Endothelial cell of umbilical vein (primary cell): ENCODE data around the gene NFS1. TPM values are rescaled to one million over a fixed set of nuclear protein-coding genes. Genes with fewer than 3 reads are reported as not detected.

Experiments
- BruUV-seq: library from RNA; stranded (reverse); fragments of 400-500 nt; replicated peaks from 2 replicates; lab custom pipeline; 2021; lab: Mats Ljungman, UMichigan
- CTCF ChIA-PET: fragments of 300-600, 350-600 bp; sonication (Branson Sonifier 250); formaldehyde crosslinking; loops from one replicate; lab custom pipeline; 2021; ENCODE audit warnings: antibody characterized with exemption, inconsistent platforms; lab: Charles Lee
- POLR2A ChIA-PET: fragments of 300-600, 350-600 bp; sonication (Branson Sonifier 250); formaldehyde crosslinking; loops from one replicate; lab custom pipeline; 2021; ENCODE audit warnings: antibody characterized with exemption, inconsistent platforms; lab: Charles Lee
- DNase-seq: peaks from one replicate; pipeline ENCODE4 v3.0.0-alpha.2; 2011; ENCODE audit warnings: low read depth, low spot score
- FAIRE-seq: peaks from 2 replicates; lab custom pipeline; 2011; peaks lifted over from hg19 to GRCh38; lab: Jason Lieb, UNC
- H2AFZ ChIP-seq: 2 replicates; pipeline ENCODE4 v1.6.0; 2012; ENCODE audit warnings: low read depth, low read length, control low read depth, inconsistent platforms
- H3K27ac ChIP-seq: 2 replicates; pipeline ENCODE4 v1.5.1; 2011; ENCODE audit warnings: low read depth, mild to moderate bottlenecking, control low read depth, low read length, moderate library complexity; ENCODE audit not compliant: insufficient read depth
- H3K27me3 ChIP-seq, 2 experiments: 2 replicates each; pipeline versions ENCODE4 v1.6.0 to v1.6.1; 2011; ENCODE audit warnings: low read length in 2 of 2, mixed read lengths in 1 of 2; ENCODE audit not compliant: control insufficient read depth in 2 of 2, insufficient read depth in 2 of 2
- H3K36me3 ChIP-seq, 2 experiments: 2 replicates in 1 of 2; 3 replicates in 1 of 2; pipeline ENCODE4 v1.5.1; 2011; ENCODE audit warnings: low read length in 2 of 2, mild to moderate bottlenecking in 1 of 2, moderate library complexity in 1 of 2; ENCODE audit not compliant: control insufficient read depth in 2 of 2, insufficient read depth in 2 of 2; ENCODE audit errors: extremely low read depth in 1 of 2
- H3K4me1 ChIP-seq: 3 replicates; pipeline ENCODE4 v1.5.1; 2011; ENCODE audit warnings: mild to moderate bottlenecking, low read length; ENCODE audit not compliant: control insufficient read depth, insufficient read depth; ENCODE audit errors: extremely low read depth
- H3K4me2 ChIP-seq: 2 replicates; pipeline ENCODE4 v1.6.1; 2011; ENCODE audit warnings: low read length, control low read depth, mixed read lengths; ENCODE audit not compliant: insufficient read depth
- H3K4me3 ChIP-seq, 3 experiments: fragments of 200-600 bp in 1 of 3; sonication (generic), shearing (Covaris generic) in 1 of 3; replicated peaks in 1 of 3; 2 replicates each; pipeline ENCODE4 v1.5.1; 2011 to 2016; ENCODE audit warnings: control low read depth in 3 of 3, low read length in 3 of 3, mild to moderate bottlenecking in 2 of 3, inconsistent platforms in 1 of 3, low read depth in 1 of 3, moderate library complexity in 1 of 3; ENCODE audit not compliant: insufficient read depth in 1 of 3
- H3K79me2 ChIP-seq: 2 replicates; pipeline ENCODE4 v1.6.0; 2012; ENCODE audit warnings: low read length, inconsistent platforms; ENCODE audit not compliant: control insufficient read depth, insufficient read depth
- H3K9ac ChIP-seq: replicated peaks from 2 replicates; pipeline ENCODE3; 2011; ENCODE audit warnings: low read length, control low read depth; ENCODE audit not compliant: insufficient read depth; ENCODE audit errors: extremely low read depth
- H3K9me1 ChIP-seq: replicated peaks from 3 replicates; pipeline ENCODE4 v1.6.0; 2011; ENCODE audit warnings: mild to moderate bottlenecking, low read length; ENCODE audit not compliant: control insufficient read depth, insufficient read depth; ENCODE audit errors: extremely low read depth
- H3K9me3 ChIP-seq: replicated peaks from 2 replicates; pipeline ENCODE4 v1.5.1; 2012; ENCODE audit warnings: low read length, inconsistent platforms; ENCODE audit not compliant: control insufficient read depth, insufficient read depth
- H4K20me1 ChIP-seq: replicated peaks from 2 replicates; pipeline ENCODE3; 2011; ENCODE audit warnings: mild to moderate bottlenecking, low read length; ENCODE audit not compliant: control insufficient read depth, insufficient read depth; ENCODE audit errors: extremely low read depth
- GATA2 ChIP-seq: IDR thresholded peaks from 2 replicates; pipeline ENCODE4 v1.7.0; 2011; ENCODE audit warnings: low read depth, mild to moderate bottlenecking, moderate library complexity, mixed read lengths, low read length; ENCODE audit not compliant: insufficient read length, insufficient read depth
- MYC ChIP-seq: IDR thresholded peaks from one replicate; pipeline ENCODE4 v1.6.1; 2011; ENCODE audit warnings: mild to moderate bottlenecking, low read depth, low read length
- dilution Hi-C: fragments of 300-500 bp; cut with MboI; formaldehyde crosslinking; loops from one replicate; pipeline ENCODE4 v1.15.0; 2019; ENCODE audit warnings: low sequenced_read_pairs; ENCODE audit not compliant: extremely low pct_ligation_motif_present
- intact Hi-C: fragments of 100-400 bp; cut with micrococcal nuclease; formaldehyde crosslinking; loops from one replicate; pipeline ENCODE4 v1.10.0; 2022
- polyA plus RNA-seq, 4 experiments: library from polyadenylated mRNA; depleted of rRNA in 3 of 4; stranded (reverse) in 3 of 4; unstranded in 1 of 4; fragments of >200 nt; gene quantifications; 2 replicates each; pipeline versions ENCODE4 v1.2.1 to v1.2.3, GENCODE V29; 2011 to 2012; ENCODE audit warnings: missing spikeins in 1 of 4
- total RNA-seq: library from RNA; stranded (reverse); gene quantifications from 2 replicates; pipeline ENCODE4 v1.2.3, GENCODE V29; 2021
- TF ChIP-seq, protein P1 (sequence below): IDR thresholded peaks from 2 replicates; pipeline ENCODE4 v1.6.1; 2011; ENCODE audit not compliant: insufficient read depth, insufficient read length
- TF ChIP-seq, protein P2 (sequence below), 2 donors: IDR thresholded peaks; 1 replicate in 1 of 2; 2 replicates in 1 of 2; pipeline ENCODE4 v1.5.1; 2011; ENCODE audit warnings: low read length in 2 of 2, mild to moderate bottlenecking in 2 of 2, moderate library complexity in 2 of 2, control low read depth in 1 of 2, inconsistent platforms in 1 of 2, low read depth in 1 of 2; ENCODE audit not compliant: insufficient read depth in 1 of 2; ENCODE audit errors: extremely low read depth in 1 of 2

NFS1 gene
- total and polyA plus RNA-seq, 2 donors (not counting 3 experiments of a cell fraction or from before 2014, with no cell fraction given): 25.1 to 28.4 TPM

DNA sequence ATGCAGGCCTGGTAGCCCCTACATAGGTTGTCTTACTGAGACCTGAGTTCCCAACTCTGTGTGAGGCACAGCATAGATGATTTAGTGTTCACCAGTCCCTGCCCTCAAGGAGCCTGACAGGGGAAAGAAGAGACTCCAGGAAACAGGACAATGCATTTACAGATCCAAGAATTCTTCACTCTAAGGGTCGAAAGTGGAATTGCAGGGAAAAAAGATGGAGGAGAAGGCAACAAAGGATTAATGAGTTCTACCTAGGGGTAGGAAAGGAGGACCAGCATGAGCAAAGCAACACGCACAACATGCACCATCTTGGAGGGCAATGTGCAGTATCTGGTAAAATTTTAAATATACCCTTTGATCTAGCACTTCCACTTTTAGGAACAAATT, 77.6 kb downstream of the NFS1 start:
- Histone ChIP-seq H3K79me2 (no peaks in the 10 kb centered on the region), H4K20me1 (no peaks in the 10 kb centered on the region), H3K9me1 (no peaks in the 10 kb centered on the region), H3K9ac (no peak overlapping the region), H2AFZ (no peak overlapping the region), H3K4me3 (no peak overlapping the region), H3K36me3 (peaks cover 0 to 14% of the 10 kb centered on the region in 2 experiments), H3K9me3 (no peaks in the 10 kb centered on the region), H3K4me1 (peaks cover 20% of the 10 kb centered on the region), H3K27me3 (no peaks in the 10 kb centered on the region), H3K27ac (no peak overlapping the region), H3K4me2 (no peak overlapping the region)
- TF ChIP-seq, protein P1, sequence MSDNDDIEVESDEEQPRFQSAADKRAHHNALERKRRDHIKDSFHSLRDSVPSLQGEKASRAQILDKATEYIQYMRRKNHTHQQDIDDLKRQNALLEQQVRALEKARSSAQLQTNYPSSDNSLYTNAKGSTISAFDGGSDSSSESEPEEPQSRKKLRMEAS: no peak
- TF ChIP-seq, protein P2, sequence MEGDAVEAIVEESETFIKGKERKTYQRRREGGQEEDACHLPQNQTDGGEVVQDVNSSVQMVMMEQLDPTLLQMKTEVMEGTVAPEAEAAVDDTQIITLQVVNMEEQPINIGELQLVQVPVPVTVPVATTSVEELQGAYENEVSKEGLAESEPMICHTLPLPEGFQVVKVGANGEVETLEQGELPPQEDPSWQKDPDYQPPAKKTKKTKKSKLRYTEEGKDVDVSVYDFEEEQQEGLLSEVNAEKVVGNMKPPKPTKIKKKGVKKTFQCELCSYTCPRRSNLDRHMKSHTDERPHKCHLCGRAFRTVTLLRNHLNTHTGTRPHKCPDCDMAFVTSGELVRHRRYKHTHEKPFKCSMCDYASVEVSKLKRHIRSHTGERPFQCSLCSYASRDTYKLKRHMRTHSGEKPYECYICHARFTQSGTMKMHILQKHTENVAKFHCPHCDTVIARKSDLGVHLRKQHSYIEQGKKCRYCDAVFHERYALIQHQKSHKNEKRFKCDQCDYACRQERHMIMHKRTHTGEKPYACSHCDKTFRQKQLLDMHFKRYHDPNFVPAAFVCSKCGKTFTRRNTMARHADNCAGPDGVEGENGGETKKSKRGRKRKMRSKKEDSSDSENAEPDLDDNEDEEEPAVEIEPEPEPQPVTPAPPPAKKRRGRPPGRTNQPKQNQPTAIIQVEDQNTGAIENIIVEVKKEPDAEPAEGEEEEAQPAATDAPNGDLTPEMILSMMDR (IDR thresholded peaks at IDR 0.05; ENCODE audit: extremely low read depth in 1 of 2, insufficient read depth in 1 of 2, low read depth in 1 of 2, low read length in 2 of 2): peak in 1 of 2 donors; percentile 0
- POLR2A ChIA-PET: no interaction called here
- BruUV-seq: no TSS peak
- FAIRE-seq (no peak), DNase-seq (no peak)
- dilution Hi-C loops: no loop called here
- CTCF ChIA-PET: interaction anchor here (0.6 to 1.5 kb wide), 3 partner anchors 9 to 182 kb away, joined by 3 to 5 read pairs (median 3); partner anchors contain the start of gene ERGIC3
- intact Hi-C loops: no loop called here

DNA sequence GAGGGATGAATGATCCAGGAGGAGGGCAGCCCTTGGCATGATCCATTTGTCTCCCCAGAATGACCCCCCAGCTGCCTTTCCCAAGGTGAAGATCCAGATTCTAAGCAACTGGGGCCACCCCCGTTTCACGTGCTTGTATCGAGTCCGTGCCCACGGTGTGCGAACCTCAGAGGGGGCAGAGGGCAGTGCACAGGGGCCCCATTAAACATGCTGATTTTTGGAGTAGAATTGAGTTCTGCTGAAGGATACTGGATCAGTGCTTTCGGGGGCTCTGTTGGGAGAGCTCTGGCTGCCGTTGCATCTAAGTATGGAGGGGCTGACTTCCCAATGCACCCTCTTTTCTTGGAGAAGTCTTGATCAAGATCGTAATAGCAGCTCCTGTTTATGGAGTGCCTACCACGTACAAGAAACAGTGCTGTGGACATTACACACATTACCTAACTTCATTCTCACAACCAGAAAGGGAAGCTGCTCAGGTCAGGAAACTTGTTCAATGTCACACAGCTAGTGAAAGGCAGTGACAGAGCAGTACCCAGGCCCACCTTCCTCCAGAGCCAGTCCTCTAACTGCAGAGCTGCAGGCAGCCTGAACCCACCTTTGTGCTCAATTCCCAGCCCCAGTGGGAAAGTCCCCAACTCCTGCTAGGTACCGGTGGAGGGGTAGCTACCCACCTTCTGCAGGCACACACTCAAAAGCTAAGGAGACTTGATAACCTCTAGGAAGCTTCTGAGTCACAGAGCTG, 78.2 kb downstream of the NFS1 start:
- dilution Hi-C loops: no loop called here
- Histone ChIP-seq H4K20me1 (no peaks in the 10 kb centered on the region), H2AFZ (no peak overlapping the region), H3K4me1 (peaks cover 20% of the 10 kb centered on the region), H3K4me3 (no peak overlapping the region), H3K9ac (no peak overlapping the region), H3K27me3 (no peaks in the 10 kb centered on the region), H3K4me2 (no peak overlapping the region), H3K9me1 (no peaks in the 10 kb centered on the region), H3K36me3 (peaks cover 0 to 8% of the 10 kb centered on the region in 2 experiments), H3K27ac (no peak overlapping the region), H3K9me3 (no peaks in the 10 kb centered on the region), H3K79me2 (no peaks in the 10 kb centered on the region)
- ChIA-PET POLR2A (no interaction called here), CTCF (interaction anchor here (0.6 to 1.5 kb wide), 3 partner anchors 10 to 182 kb away, joined by 3 to 5 read pairs (median 3); partner anchors contain the start of gene ERGIC3)
- DNase-seq: no peak
- BruUV-seq: no TSS peak
- no peak for FAIRE-seq
- intact Hi-C loops: no loop called here
- TF ChIP-seq, protein P2 (IDR thresholded peaks at IDR 0.05; ENCODE audit: extremely low read depth in 1 of 2, insufficient read depth in 1 of 2, low read depth in 1 of 2, low read length in 2 of 2): no peak
- TF ChIP-seq MYC (no peak), GATA2 (no peak)
